Naive thymus-derived CD4-positive, alpha-beta T cell (primary cell): Measurements from ENCODE around the gene MIEF2. TPM values are rescaled to one million over a fixed set of nuclear protein-coding genes. Genes with fewer than 3 reads are reported as not detected.

Source experiments
- ATAC-seq: fragments of 150-1000 bp; cut with Tn5 transposase; 2 replicates; pipeline ENCODE4 v1.10.0; 2021; ENCODE audit warnings: mild to moderate bottlenecking, moderate library complexity
- CTCF ChIA-PET: fragments of 350-600 bp; sonication (Branson Sonifier 250); formaldehyde crosslinking; loops from one replicate; lab custom pipeline; 2021; ENCODE audit warnings: antibody characterized with exemption; lab: Charles Lee
- POLR2A ChIA-PET: fragments of 350-600 bp; sonication (Branson Sonifier 250); formaldehyde crosslinking; loops from one replicate; lab custom pipeline; 2021; ENCODE audit warnings: antibody characterized with exemption, inconsistent platforms; lab: Charles Lee
- DNase-seq, 9 donors: peaks; one replicate each; pipeline versions ENCODE4 v3.0.0 to v3.0.0-alpha.2; 2020 to 2022; ENCODE audit warnings: mixed read lengths in 1 of 9
- H3K27ac ChIP-seq: one replicate; pipeline ENCODE4 v1.7.0; 2013; ENCODE audit warnings: mild to moderate bottlenecking, low read depth, low read length, moderate library complexity
- H3K27me3 ChIP-seq, 2 donors: one replicate each; pipeline ENCODE4 v1.7.0; 2013; ENCODE audit warnings: low read length in 2 of 2, mild to moderate bottlenecking in 2 of 2, moderate library complexity in 2 of 2; ENCODE audit not compliant: control insufficient read depth in 2 of 2, insufficient read depth in 2 of 2
- H3K36me3 ChIP-seq, 3 experiments: 1 replicate in 2 of 3; 2 replicates in 1 of 3; pipeline ENCODE4 v1.7.0; 2013; ENCODE audit warnings: low read length in 3 of 3, mild to moderate bottlenecking in 3 of 3, moderate library complexity in 1 of 3; ENCODE audit not compliant: insufficient read depth in 3 of 3, control insufficient read depth in 2 of 3
- H3K4me1 ChIP-seq, 2 donors: one replicate each; pipeline ENCODE4 v1.7.0; 2013; ENCODE audit warnings: low read length in 2 of 2, mild to moderate bottlenecking in 2 of 2, moderate library complexity in 1 of 2; ENCODE audit not compliant: control insufficient read depth in 2 of 2, insufficient read depth in 2 of 2
- H3K4me3 ChIP-seq: 2 replicates; pipeline ENCODE4 v1.7.0; 2013; ENCODE audit warnings: mild to moderate bottlenecking, low read length
- H3K9me3 ChIP-seq, 3 experiments: 1 replicate in 2 of 3; 2 replicates in 1 of 3; pipeline ENCODE4 v1.7.0; 2013; ENCODE audit warnings: low read length in 3 of 3; ENCODE audit not compliant: control insufficient read depth in 2 of 3
- H3K27ac Mint-ChIP-seq, 9 donors: one replicate each; pipeline ENCODE4 v1.8.0; 2020 to 2022; ENCODE audit warnings: mixed read lengths in 9 of 9, mild to moderate bottlenecking in 8 of 9, moderate library complexity in 5 of 9, inconsistent platforms in 2 of 9
- H3K27me3 Mint-ChIP-seq, 5 donors: one replicate each; pipeline ENCODE4 v1.8.0; 2021 to 2022; ENCODE audit warnings: mixed read lengths in 5 of 5, mild to moderate bottlenecking in 1 of 5
- H3K36me3 Mint-ChIP-seq, 5 donors: one replicate each; pipeline ENCODE4 v1.8.0; 2020 to 2022; ENCODE audit warnings: mixed read lengths in 5 of 5, mild to moderate bottlenecking in 3 of 5, inconsistent platforms in 1 of 5
- H3K4me1 Mint-ChIP-seq, 7 donors: one replicate each; pipeline ENCODE4 v1.8.0; 2020 to 2022; ENCODE audit warnings: mixed read lengths in 7 of 7, mild to moderate bottlenecking in 3 of 7, inconsistent platforms in 1 of 7
- H3K4me3 Mint-ChIP-seq, 10 donors: one replicate each; pipeline ENCODE4 v1.8.0; 2020 to 2022; ENCODE audit warnings: mild to moderate bottlenecking in 10 of 10, mixed read lengths in 10 of 10, moderate library complexity in 6 of 10, inconsistent platforms in 2 of 10
- H3K9me3 Mint-ChIP-seq, 11 donors: one replicate each; pipeline ENCODE4 v1.8.0; 2020 to 2022; ENCODE audit warnings: mixed read lengths in 11 of 11, mild to moderate bottlenecking in 4 of 11, inconsistent platforms in 1 of 11, moderate library complexity in 1 of 11
- intact Hi-C, 2 donors: fragments of 100-400 bp; cut with micrococcal nuclease; formaldehyde crosslinking; loops; one replicate each; pipeline ENCODE4 v1.15.1; 2023
- polyA plus RNA-seq, 2 donors: library from polyadenylated mRNA; unstranded; fragments of 300-500 nt; fragmentation: Illumina TruSeq; gene quantifications; one replicate each; pipeline ENCODE4 v1.2.3, GENCODE V29; 2021
- total RNA-seq, 6 experiments: library from RNA in 5 of 6; stranded (reverse) in 5 of 6; gene quantifications; 1 replicate in 5 of 6; 2 replicates in 1 of 6; pipeline ENCODE4 v1.2.3 and lab custom pipeline; 2021 to 2026

Gene MIEF2
- total and polyA plus RNA-seq, 7 experiments from 2014 or later = 6.5 to 22.5 (median 15.1) TPM

GRCh38 chr17:18240449-18240848, 20.0 kb upstream of the MIEF2 start:
- intact Hi-C loops = no loop called here
- no peaks in the 10 kb centered on the region for H3K4me1 ChIP-seq
- no peak overlapping the region for H3K4me3 Mint-ChIP-seq
- H3K27me3 ChIP-seq = no peaks in the 10 kb centered on the region
- H3K36me3 Mint-ChIP-seq = peaks cover 0 to 16% (median 4%) of the 10 kb centered on the region in 5 donors
- H3K27me3 Mint-ChIP-seq = no peaks in the 10 kb centered on the region
- ATAC-seq (no peak), DNase-seq (no peak)
- peaks cover 0 to 2% (median 0%) of the 10 kb centered on the region in 11 donors for H3K9me3 Mint-ChIP-seq
- POLR2A ChIA-PET = no interaction called here
- H3K27ac ChIP-seq = no peak overlapping the region
- H3K36me3 ChIP-seq = peaks cover 0 to 75% (median 7%) of the 10 kb centered on the region in 3 experiments
- peaks cover 0 to 4% (median 0%) of the 10 kb centered on the region in 7 donors for H3K4me1 Mint-ChIP-seq
- no peak overlapping the region for H3K4me3 ChIP-seq
- CTCF ChIA-PET = no interaction called here
- H3K9me3 ChIP-seq = no peaks in the 10 kb centered on the region
- H3K27ac Mint-ChIP-seq = no peak overlapping the region

GRCh38 chr17:18241229-18241871, 19.1 kb upstream of the MIEF2 start:
- no peaks in the 10 kb centered on the region for H3K4me1 Mint-ChIP-seq
- peaks cover 0 to 3% (median 0%) of the 10 kb centered on the region in 11 donors for H3K9me3 Mint-ChIP-seq
- peaks cover 0 to 16% (median 1%) of the 10 kb centered on the region in 5 donors for H3K36me3 Mint-ChIP-seq
- Histone ChIP-seq H3K9me3 (no peaks in the 10 kb centered on the region), H3K27ac (no peak overlapping the region), H3K4me1 (no peaks in the 10 kb centered on the region), H3K36me3 (peaks cover 0 to 75% (median 9%) of the 10 kb centered on the region in 3 experiments), H3K4me3 (no peak overlapping the region), H3K27me3 (no peaks in the 10 kb centered on the region)
- intact Hi-C loops = no loop called here
- ChIA-PET CTCF (no interaction called here), POLR2A (no interaction called here)
- H3K27me3 Mint-ChIP-seq = no peaks in the 10 kb centered on the region
- no peak for DNase-seq
- ATAC-seq = no peak
- peak overlapping the region in 1 of 9 donors; percentile 48 for H3K27ac Mint-ChIP-seq
- H3K4me3 Mint-ChIP-seq = no peak overlapping the region

GRCh38 chr17:18245038-18245776, 15.3 kb upstream of the MIEF2 start:
- Mint-ChIP-seq H3K4me3 (no peak overlapping the region), H3K27ac (no peak overlapping the region), H3K9me3 (peaks cover 0 to 3% (median 0%) of the 10 kb centered on the region in 11 donors), H3K36me3 (peaks cover 5 to 17% (median 6%) of the 10 kb centered on the region in 5 donors), H3K27me3 (no peaks in the 10 kb centered on the region), H3K4me1 (peaks cover 0 to 8% (median 4%) of the 10 kb centered on the region in 7 donors)
- Histone ChIP-seq H3K27me3 (no peaks in the 10 kb centered on the region), H3K27ac (no peak overlapping the region), H3K4me3 (no peak overlapping the region), H3K9me3 (no peaks in the 10 kb centered on the region), H3K4me1 (no peaks in the 10 kb centered on the region), H3K36me3 (peaks cover 0 to 86% (median 17%) of the 10 kb centered on the region in 3 experiments)
- no peak for DNase-seq
- ChIA-PET CTCF (no interaction called here), POLR2A (no interaction called here)
- ATAC-seq = no peak
- intact Hi-C loops = no loop called here

GRCh38 chr17:18246109-18246725, 14.2 kb upstream of the MIEF2 start:
- Histone ChIP-seq H3K36me3 (peaks cover 0 to 86% (median 17%) of the 10 kb centered on the region in 3 experiments), H3K9me3 (no peaks in the 10 kb centered on the region), H3K27me3 (no peaks in the 10 kb centered on the region), H3K4me3 (no peak overlapping the region), H3K27ac (no peak overlapping the region), H3K4me1 (no peaks in the 10 kb centered on the region)
- ChIA-PET POLR2A (no interaction called here), CTCF (interaction anchor here (0.5 kb wide), 1 partner anchor 23 kb away, joined by 5 read pairs; no protein-coding TSS in a partner anchor)
- ATAC-seq (no peak), DNase-seq (no peak)
- Mint-ChIP-seq H3K4me1 (peaks cover 0 to 8% (median 4%) of the 10 kb centered on the region in 7 donors), H3K36me3 (peaks cover 5 to 21% (median 9%) of the 10 kb centered on the region in 5 donors), H3K4me3 (no peak overlapping the region), H3K27ac (no peak overlapping the region), H3K9me3 (peaks cover 0 to 3% (median 0%) of the 10 kb centered on the region in 11 donors), H3K27me3 (no peaks in the 10 kb centered on the region)
- intact Hi-C loops = no loop called here

- Mint-ChIP-seq H3K27ac (no peak overlapping the region), H3K4me1 (peaks cover 0 to 8% (median 4%) of the 10 kb centered on the region in 7 donors), H3K4me3 (no peak overlapping the region), H3K27me3 (no peaks in the 10 kb centered on the region), H3K36me3 (peaks cover 5 to 21% (median 9%) of the 10 kb centered on the region in 5 donors), H3K9me3 (peaks cover 0 to 3% (median 0%) of the 10 kb centered on the region in 11 donors)
- Histone ChIP-seq H3K4me1 (no peaks in the 10 kb centered on the region), H3K4me3 (no peak overlapping the region), H3K27ac (no peak overlapping the region), H3K9me3 (no peaks in the 10 kb centered on the region), H3K27me3 (no peaks in the 10 kb centered on the region), H3K36me3 (peaks cover 0 to 86% (median 17%) of the 10 kb centered on the region in 3 experiments)
- intact Hi-C loops = no loop called here
- ATAC-seq (peak; percentile 52), DNase-seq (peak in 1 of 9 donors; percentile 49)
- CTCF ChIA-PET = interaction anchor here (0.5 kb wide), 1 partner anchor 22 kb away, joined by 5 read pairs; no protein-coding TSS in a partner anchor
- POLR2A ChIA-PET = no interaction called here
Observed at GRCh38 chr17:18246880-18247612, 13.4 kb upstream of the MIEF2 start.

- ATAC-seq = no peak
- H3K27ac Mint-ChIP-seq = no peak overlapping the region
- Histone ChIP-seq H3K9me3 (no peaks in the 10 kb centered on the region), H3K4me1 (no peaks in the 10 kb centered on the region), H3K4me3 (no peak overlapping the region), H3K27me3 (no peaks in the 10 kb centered on the region), H3K27ac (no peak overlapping the region), H3K36me3 (peaks cover 0 to 86% (median 17%) of the 10 kb centered on the region in 3 experiments)
- no peak for DNase-seq
- no peak overlapping the region for H3K4me3 Mint-ChIP-seq
- H3K4me1 Mint-ChIP-seq = peaks cover 0 to 8% (median 4%) of the 10 kb centered on the region in 7 donors
- intact Hi-C loops = loop anchor here in 1 of 2 donors (1.0 to 2.0 kb wide), 2 partner anchors 11 to 67 kb away; partner anchors contain the start of genes FLII, SMCR8 and TOP3A
- peaks cover 0 to 3% (median 0%) of the 10 kb centered on the region in 11 donors for H3K9me3 Mint-ChIP-seq
- H3K36me3 Mint-ChIP-seq = peaks cover 5 to 21% (median 9%) of the 10 kb centered on the region in 5 donors
- CTCF ChIA-PET = no interaction called here
- POLR2A ChIA-PET = no interaction called here
- no peaks in the 10 kb centered on the region for H3K27me3 Mint-ChIP-seq
Observed at GRCh38 chr17:18247613-18248001, 12.9 kb upstream of the MIEF2 start.
